ENCODE data around the gene CERCAM.
"Not testable (repeated sequence)": the region's sequence is repeated elsewhere in the genome, so short reads cannot be mapped to it uniquely, and the experiment has no call there.

The CERCAM gene

GRCh38 chr9:128393145-128393775 lies 27.4 kb upstream of the CERCAM start:
- DNase-seq (ENCODE audit: low read depth) = no peak

GRCh38 chr9:128393970-128394369 lies 26.7 kb upstream of the CERCAM start:
- no peak for DNase-seq (ENCODE audit: low read depth)

GRCh38 chr9:128394379-128395168 lies 26.1 kb upstream of the CERCAM start:
- DNase-seq (ENCODE audit: low read depth) = no peak

GRCh38 chr9:128396970-128397613 lies 23.6 kb upstream of the CERCAM start:
- DNase-seq (ENCODE audit: low read depth) = no peak

GRCh38 chr9:128397831-128398230 lies 22.8 kb upstream of the CERCAM start:
- no peak for DNase-seq (ENCODE audit: low read depth)

- no peak for DNase-seq (ENCODE audit: low read depth)
These were observed 20.8 kb upstream of the CERCAM start for GRCh38 chr9:128399861-128400260.

- no peak for DNase-seq (ENCODE audit: low read depth)
These were observed 16.1 kb upstream of the CERCAM start for GRCh38 chr9:128404560-128404959.

- DNase-seq (ENCODE audit: low read depth) = no peak
These were observed 15.4 kb upstream of the CERCAM start for GRCh38 chr9:128405077-128405779.

GRCh38 chr9:128405780-128406171 lies 14.9 kb upstream of the CERCAM start:
- no peak for DNase-seq (ENCODE audit: low read depth)

GRCh38 chr9:128406848-128407391 lies 13.7 kb upstream of the CERCAM start:
- DNase-seq (ENCODE audit: low read depth) = peak; percentile 47

- no peak for DNase-seq (ENCODE audit: low read depth)
These were observed 11.7 kb upstream of the CERCAM start for GRCh38 chr9:128408963-128409431.

- DNase-seq (ENCODE audit: low read depth) = no peak
These were observed 11.2 kb upstream of the CERCAM start for GRCh38 chr9:128409450-128409849.

- DNase-seq (ENCODE audit: low read depth) = peak; percentile 31
These were observed 10.7 kb upstream of the CERCAM start for GRCh38 chr9:128409978-128410377.

- DNase-seq (ENCODE audit: low read depth) = no peak
These were observed 9.1 kb upstream of the CERCAM start for GRCh38 chr9:128411364-128412119.

GRCh38 chr9:128412120-128412790 lies 8.4 kb upstream of the CERCAM start:
- peak; percentile 28 for DNase-seq (ENCODE audit: low read depth)

- DNase-seq (ENCODE audit: low read depth) = not testable (repeated sequence)
These were observed 6.9 kb upstream of the CERCAM start for GRCh38 chr9:128413728-128414127.

GRCh38 chr9:128414461-128414860 lies 6.2 kb upstream of the CERCAM start:
- no peak for DNase-seq (ENCODE audit: low read depth)

- DNase-seq (ENCODE audit: low read depth) = no peak
These were observed 5.4 kb upstream of the CERCAM start for GRCh38 chr9:128415281-128415680.

- DNase-seq (ENCODE audit: low read depth) = no peak
These were observed 4.6 kb upstream of the CERCAM start for GRCh38 chr9:128416014-128416413.

GRCh38 chr9:128416432-128417019 lies 4.1 kb upstream of the CERCAM start:
- no peak for DNase-seq (ENCODE audit: low read depth)

Measured in iris pigment epithelial cell (primary cell).